NCI-H1105 treated with DMSO at 0.1 percent for 48 hours (cell line): ENCODE measurements around the gene SARS1.
"Not testable (repeated sequence)": the region's sequence is repeated elsewhere in the genome, so short reads cannot be mapped to it uniquely, and the experiment has no call there.

ENCODE experiments used
- DNase-seq: peaks from one replicate; lab custom pipeline; 2025; lab: John Stamatoyannopoulos, UW

The SARS1 gene

DNA sequence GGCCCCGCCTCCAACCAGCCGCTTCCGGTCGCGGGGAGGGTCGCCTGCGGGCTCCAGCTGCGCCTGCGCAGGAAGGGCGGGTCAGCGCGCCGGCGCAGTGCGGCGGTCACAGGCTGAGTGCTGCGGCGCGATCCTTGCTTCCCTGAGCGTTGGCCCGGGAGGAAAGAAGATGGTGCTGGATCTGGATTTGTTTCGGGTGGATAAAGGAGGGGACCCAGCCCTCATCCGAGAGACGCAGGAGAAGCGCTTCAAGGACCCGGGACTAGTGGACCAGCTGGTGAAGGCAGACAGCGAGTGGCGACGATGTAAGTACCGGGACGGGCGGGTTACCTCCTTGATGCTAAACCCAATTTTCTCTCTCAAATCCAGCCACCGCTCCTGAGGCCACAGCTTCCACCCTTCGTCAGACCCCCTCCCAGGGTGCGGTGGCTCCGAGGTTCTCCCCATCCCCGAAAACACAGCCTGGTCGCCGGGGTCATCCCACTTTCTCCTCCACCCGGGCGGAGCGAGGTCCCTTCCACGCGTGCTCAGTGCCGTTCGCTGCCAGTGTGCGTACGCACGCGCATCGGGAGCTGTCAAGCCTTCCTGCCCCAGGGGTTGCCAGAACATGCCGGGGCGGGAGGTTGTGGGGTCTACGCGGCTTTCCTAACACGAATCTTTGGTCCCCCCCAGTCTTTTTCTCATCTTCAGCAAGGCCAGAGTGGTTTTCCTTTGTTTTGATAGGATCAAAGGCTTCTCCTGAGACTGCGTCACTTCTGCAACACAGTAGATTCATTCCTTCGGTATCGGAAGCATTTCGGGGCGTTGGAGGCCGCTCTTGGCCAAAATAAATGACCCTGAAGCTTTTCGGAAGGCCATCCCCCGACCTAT, at the start of gene SARS1:
Gene SARS1 (plus strand): TSS at position 95 of the 870 bp plus-strand sequence. CDS start 75 bp downstream, at position 170.
- DNase-seq = peak; percentile 88

- DNase-seq = no peak
Measured at GRCh38 chr1:109164538-109164937, 49.2 kb upstream of the SARS1 start.

DNA sequence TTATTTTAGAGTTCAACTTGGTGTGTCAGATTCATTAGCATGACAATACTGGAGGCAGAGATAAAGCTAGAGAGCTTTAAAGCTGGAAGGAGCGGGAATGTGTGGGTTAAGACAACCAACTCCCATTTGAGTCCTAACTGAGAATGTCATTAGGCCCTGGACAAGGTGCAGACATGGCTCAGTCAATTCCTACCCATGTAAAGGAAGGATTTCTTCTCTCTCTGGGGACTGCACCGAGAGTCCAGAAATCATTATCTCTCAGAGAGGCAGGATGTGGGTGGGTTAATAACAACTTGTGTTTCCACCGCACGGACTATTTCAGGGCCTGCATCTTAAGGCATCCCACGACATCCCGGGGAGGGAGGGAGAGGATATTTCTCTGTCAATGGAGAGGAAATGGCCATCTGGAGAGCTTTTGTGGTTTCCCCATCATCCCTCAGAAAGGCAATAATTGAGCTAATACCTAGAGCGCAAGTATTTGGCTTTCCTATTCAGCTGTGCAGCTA, 46.7 kb upstream of the SARS1 start:
- no peak for DNase-seq

DNA sequence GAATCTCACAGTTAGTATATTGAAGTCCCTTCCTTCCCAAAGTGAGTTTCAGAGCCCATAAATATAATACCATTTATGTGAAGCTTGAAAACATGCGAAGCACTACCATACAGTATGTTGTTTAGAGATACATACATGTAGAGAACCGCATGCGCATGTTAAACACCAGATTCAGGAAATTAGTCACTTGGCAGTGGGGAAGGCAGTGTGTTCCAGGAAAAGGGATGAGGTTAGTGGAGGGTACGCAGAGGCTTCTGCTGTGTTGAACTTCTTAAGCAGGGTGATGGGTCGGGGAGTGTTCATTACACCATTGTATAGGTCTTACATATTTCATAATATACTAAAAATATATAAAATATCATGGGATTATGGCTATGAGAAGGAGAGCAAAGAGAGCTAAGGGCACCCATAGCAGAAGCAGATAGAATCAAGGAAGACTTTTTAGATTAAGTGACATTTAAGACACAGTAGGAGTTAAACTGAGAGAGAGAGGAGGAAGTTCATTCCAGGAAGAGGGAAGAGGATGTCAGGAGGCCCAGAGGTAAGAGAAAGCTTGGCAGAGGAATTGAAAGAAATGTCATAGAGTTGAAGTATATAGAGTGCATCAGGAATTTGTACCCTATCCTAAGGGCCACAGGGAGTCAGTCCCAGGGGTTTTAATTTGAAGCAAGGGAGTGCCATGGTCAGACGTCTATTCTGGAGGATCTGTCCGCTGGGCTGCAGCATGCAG, 43.5 kb upstream of the SARS1 start:
- no peak for DNase-seq

- no peak for DNase-seq
Measured at GRCh38 chr1:109171646-109172045, 42.1 kb upstream of the SARS1 start.

DNA sequence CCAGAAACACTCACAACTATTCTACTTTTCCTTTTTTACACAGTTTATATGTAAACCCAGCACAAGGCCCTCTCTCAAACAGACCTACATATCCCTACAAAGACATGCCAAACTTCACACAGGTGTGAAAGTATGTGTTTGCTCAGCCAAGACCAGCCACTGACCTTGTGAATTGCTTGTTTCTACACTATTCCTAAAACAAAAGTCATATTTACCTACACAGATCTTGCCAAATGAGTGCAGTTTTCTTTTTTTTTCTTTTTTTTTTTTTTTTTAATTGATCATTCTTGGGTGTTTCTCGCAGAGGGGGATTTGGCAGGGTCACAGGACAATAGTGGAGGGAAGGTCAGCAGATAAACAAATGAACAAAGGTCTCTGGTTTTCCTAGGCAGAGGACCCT, 37.4 kb upstream of the SARS1 start:
- DNase-seq = not testable (repeated sequence)

- not testable (repeated sequence) for DNase-seq
Measured at GRCh38 chr1:109180715-109181084, 33.0 kb upstream of the SARS1 start.

GRCh38 chr1:109181085-109181806, 32.5 kb upstream of the SARS1 start:
- no peak for DNase-seq

DNA sequence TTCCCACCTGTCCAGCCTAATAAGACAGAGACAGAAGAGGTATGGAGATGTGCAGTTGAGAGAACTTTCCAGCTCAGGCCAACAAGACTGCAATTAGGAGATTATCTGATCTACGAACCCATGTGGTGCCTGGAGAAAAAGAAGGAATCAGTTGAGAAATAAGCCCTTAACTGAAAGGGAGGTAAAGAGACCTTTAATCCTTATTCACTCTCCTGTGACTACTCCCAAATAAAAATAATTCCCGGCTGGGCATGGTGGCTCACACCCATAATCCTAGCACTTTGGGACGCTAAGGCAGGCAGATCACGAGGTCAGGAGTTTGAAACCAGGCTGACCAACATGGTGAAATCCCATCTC, 31.9 kb upstream of the SARS1 start:
- no peak for DNase-seq

DNA sequence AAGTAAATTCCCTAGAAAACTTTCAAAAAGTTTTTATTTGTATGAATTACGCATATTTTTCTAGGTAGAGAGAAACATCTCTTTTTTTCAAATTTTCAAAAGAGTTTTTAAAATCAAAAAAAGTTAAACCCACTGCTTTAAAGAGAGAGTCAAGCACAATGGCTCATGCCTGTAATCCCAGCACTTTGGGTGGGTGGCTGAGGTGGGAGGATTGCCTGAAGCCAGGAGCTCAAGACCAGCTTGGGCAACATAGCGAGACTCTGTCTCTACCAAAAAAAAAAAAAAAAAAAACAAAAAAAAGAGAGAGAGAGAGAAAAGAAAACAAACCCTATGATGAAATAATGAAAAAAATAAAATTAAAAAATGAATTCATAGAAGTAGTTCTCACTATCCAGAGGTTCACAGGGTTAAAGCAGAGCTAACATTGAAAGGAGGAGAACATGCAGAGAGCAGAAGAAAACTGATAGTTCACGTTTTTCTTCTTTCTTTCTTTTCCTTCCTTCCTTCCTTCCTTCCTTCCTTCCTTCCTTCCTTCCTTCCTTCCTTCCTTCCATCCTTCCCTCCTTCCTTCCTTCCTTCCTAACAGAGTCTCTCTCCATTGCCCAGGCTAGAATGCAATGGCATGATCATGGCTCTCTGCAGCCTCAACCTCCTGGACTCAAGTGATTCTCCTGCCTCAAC, 30.5 kb upstream of the SARS1 start:
- DNase-seq = no peak

- DNase-seq = no peak
Measured at GRCh38 chr1:109184687-109185086, 29.0 kb upstream of the SARS1 start.

DNA sequence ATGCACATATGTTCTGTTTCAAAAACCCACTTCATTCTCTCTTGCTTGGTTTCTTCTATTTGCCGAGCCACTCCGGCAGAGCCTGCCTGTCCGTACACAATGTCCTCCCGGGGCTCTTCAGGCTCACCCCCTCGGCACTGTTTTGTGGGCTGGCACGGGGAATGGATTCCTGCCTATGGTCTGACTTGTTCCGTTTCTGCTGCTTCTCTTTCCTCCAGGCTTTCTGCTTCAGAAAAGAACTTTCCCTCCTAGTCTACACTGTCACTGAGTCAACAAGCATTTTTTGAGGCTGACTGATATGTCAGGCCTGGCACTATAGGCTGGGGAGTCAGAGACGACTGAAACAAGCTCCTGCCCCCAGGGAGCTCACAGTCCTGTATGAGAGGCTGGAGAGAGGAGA, 28.4 kb upstream of the SARS1 start:
- DNase-seq = no peak

- DNase-seq = no peak
Measured at GRCh38 chr1:109185990-109186732, 27.6 kb upstream of the SARS1 start.

DNA sequence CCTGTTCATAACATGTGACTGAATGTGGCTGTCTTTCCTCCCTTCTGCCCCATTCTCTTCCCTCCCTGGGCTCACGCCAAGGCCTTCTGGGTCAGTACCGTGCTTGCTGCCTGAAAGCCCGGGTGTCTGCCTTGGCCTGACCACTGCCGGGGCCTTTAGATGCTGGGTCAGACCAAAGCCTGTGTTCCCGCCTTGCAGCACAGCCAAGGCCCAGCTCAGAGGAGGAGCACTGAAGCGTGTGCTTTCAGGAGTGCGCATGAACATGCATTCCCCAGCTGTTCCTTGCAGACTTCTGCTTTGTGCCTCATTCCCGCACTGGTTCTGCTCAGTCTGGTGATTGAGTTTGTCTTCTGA, 27.0 kb upstream of the SARS1 start:
- no peak for DNase-seq

GRCh38 chr1:109187127-109187526, 26.6 kb upstream of the SARS1 start:
- no peak for DNase-seq

DNA sequence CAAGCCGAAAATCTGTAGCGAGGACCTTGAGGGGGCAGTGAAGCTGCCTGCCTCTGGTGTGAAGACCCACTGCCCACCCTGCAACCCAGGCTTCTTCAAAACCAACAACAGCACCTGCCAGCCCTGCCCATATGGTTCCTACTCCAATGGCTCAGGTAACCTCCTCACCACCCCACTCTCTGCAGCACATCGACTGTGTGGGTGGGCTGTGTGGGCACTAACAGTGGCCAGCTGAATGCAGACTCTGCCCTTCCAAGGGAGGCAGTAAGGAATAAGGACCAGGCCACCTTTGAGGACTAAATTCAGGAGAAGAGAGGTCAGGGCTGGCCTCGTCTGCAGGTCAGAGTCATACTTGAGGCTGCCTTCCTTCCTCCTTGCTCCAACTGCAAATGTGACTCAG, 25.5 kb upstream of the SARS1 start:
- DNase-seq = no peak

DNA sequence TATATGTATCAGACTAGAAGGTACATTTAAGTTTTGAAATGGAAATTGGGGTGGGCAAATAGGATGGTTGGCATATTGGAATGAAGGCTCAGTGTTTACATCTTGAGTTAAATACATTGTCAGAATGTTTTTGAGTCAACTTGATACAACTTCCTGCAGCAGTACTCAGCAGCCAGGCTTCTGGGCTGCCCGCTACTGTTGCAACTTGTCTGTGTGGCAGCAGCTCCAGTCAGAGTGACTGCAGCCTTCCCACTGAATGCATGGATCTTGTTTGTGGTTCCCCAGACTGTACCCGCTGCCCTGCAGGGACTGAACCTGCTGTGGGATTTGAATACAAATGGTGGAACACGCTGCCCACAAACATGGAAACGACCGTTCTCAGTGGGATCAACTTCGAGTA, 24.9 kb upstream of the SARS1 start:
- no peak for DNase-seq

GRCh38 chr1:109190189-109190588, 23.5 kb upstream of the SARS1 start:
- DNase-seq = no peak

GRCh38 chr1:109191377-109191776, 22.3 kb upstream of the SARS1 start:
- DNase-seq = no peak

DNA sequence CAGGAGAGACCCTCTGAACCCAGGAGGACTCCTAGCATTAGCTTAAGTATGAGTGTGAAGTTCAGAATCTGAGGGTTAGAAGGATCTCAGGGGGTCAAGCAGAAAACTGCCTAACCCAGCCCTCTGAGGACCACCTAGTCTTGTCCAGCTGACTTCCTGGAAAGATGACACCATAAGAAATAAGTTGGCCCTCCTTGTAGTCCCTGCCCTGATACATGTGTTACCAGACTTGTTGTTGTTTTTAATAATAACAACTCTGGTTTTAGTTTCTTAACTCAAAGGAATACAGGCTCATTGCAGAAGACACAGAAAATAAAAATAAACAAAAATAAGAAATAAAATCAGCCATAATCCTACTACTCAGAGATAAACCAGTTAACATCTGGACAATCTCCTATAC, 21.8 kb upstream of the SARS1 start:
- no peak for DNase-seq

DNA sequence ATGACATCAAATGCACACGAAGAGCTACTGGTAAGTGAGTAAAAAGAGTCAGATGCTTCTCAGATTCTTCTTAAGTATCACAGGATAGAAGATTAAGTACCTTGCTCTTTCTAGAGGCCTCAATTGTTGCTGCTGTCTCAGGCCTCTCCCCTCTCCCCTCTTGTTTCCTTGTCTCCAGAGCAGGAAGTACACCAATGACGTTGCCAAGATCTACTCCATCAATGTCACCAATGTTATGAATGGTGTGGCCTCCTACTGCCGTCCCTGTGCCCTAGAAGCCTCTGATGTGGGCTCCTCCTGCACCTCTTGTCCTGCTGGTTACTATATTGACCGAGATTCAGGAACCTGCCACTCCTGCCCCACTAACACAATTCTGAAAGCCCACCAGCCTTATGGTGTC, 21.3 kb upstream of the SARS1 start:
- no peak for DNase-seq
